HG02623 (cell line): ENCODE data around the gene MYO3B.

ENCODE experiments used
- ATAC-seq: cut with Tn5 transposase; IDR thresholded peaks from one replicate; pipeline ENCODE4 v1.9.1; 2021; ENCODE audit warnings: moderate library complexity; ENCODE audit not compliant: unreplicated experiment

The MYO3B gene

GRCh38 chr2:170501421-170502043 lies 323.6 kb downstream of the MYO3B start:
- ATAC-seq = no peak

GRCh38 chr2:170502361-170503130 lies 324.6 kb downstream of the MYO3B start:
- ATAC-seq = no peak

- no peak for ATAC-seq
Observed at GRCh38 chr2:170503563-170503962, 325.6 kb downstream of the MYO3B start.

- ATAC-seq = no peak
Observed at GRCh38 chr2:170503971-170504809, 326.2 kb downstream of the MYO3B start.

- no peak for ATAC-seq
Observed at GRCh38 chr2:170504810-170505145, 326.8 kb downstream of the MYO3B start.

- no peak for ATAC-seq
Observed at GRCh38 chr2:170505631-170506275, 327.8 kb downstream of the MYO3B start.

- no peak for ATAC-seq
Observed at GRCh38 chr2:170509452-170510193, 331.7 kb downstream of the MYO3B start.

GRCh38 chr2:170512266-170512665 lies 334.3 kb downstream of the MYO3B start:
- ATAC-seq = no peak

- ATAC-seq = no peak
Observed at GRCh38 chr2:170514140-170514539, 336.2 kb downstream of the MYO3B start.

- ATAC-seq = no peak
Observed at GRCh38 chr2:170517538-170517937, 339.6 kb downstream of the MYO3B start.

GRCh38 chr2:170518911-170519310 lies 341.0 kb downstream of the MYO3B start:
- ATAC-seq = no peak

GRCh38 chr2:170521299-170521698 lies 343.4 kb downstream of the MYO3B start:
- no peak for ATAC-seq

GRCh38 chr2:170523506-170523905 lies 345.6 kb downstream of the MYO3B start:
- ATAC-seq = no peak

GRCh38 chr2:170524828-170525565 lies 347.1 kb downstream of the MYO3B start:
- ATAC-seq = peak; percentile 79

GRCh38 chr2:170525566-170525900 lies 347.6 kb downstream of the MYO3B start:
- ATAC-seq = no peak

GRCh38 chr2:170530284-170530745 lies 352.4 kb downstream of the MYO3B start:
- ATAC-seq = no peak

GRCh38 chr2:170530803-170531564 lies 353.0 kb downstream of the MYO3B start:
- ATAC-seq = no peak

- ATAC-seq = no peak
Observed at GRCh38 chr2:170531876-170532275, 353.9 kb downstream of the MYO3B start.

GRCh38 chr2:170533156-170533555 lies 355.2 kb downstream of the MYO3B start:
- peak; percentile 50 for ATAC-seq
